Breast epithelium (tissue), 3 donors: ENCODE data around the gene SYT1.

Experiments
- POLR2A ChIP-seq: fragments of 450-650 bp; IDR thresholded peaks from one replicate; pipeline ENCODE4 v1.6.1; 2016; ENCODE audit warnings: antibody characterized with exemption, mild to moderate bottlenecking, moderate library complexity
- TF ChIP-seq, protein P1 (sequence below), 3 donors: fragments of 450-650 bp; IDR thresholded peaks; one replicate each; pipeline ENCODE4 v1.5.1; 2016 to 2017; ENCODE audit warnings: antibody characterized with exemption in 3 of 3, mild to moderate bottlenecking in 3 of 3, moderate library complexity in 3 of 3

DNA sequence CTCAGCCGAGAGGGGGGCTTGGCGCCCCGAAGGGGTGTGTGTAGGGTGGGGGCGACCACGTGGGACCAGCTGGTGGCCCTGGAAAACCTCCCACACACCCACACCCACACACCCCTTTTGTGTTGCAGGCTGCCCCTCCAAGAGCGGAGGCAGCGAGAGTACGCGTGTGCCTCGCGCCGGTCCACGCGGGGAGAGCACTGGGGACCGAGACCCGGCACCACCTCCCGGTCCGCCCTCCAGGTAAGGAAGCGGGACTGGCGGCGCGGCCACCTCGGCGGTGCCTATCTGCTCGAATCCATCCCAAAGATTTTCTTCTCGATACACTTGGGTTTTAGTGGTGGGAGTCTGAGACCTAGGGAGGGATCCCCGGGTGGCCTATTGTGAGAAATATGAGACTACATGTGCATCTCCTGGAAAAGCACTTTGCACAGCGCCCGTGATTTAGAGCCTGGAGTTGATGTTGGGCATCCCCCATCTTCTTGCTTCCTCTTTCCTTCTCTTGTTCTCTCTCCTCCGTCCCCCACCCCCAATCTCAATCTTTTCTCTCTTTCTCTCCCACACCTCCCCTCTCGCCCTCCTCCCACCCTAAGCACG is 393 bp downstream of the SYT1 start:
- TF ChIP-seq, protein P1, sequence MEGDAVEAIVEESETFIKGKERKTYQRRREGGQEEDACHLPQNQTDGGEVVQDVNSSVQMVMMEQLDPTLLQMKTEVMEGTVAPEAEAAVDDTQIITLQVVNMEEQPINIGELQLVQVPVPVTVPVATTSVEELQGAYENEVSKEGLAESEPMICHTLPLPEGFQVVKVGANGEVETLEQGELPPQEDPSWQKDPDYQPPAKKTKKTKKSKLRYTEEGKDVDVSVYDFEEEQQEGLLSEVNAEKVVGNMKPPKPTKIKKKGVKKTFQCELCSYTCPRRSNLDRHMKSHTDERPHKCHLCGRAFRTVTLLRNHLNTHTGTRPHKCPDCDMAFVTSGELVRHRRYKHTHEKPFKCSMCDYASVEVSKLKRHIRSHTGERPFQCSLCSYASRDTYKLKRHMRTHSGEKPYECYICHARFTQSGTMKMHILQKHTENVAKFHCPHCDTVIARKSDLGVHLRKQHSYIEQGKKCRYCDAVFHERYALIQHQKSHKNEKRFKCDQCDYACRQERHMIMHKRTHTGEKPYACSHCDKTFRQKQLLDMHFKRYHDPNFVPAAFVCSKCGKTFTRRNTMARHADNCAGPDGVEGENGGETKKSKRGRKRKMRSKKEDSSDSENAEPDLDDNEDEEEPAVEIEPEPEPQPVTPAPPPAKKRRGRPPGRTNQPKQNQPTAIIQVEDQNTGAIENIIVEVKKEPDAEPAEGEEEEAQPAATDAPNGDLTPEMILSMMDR (IDR thresholded peaks at IDR 0.05): no peak
- TF ChIP-seq POLR2A: no peak
